H1 (cell line): ENCODE data around the gene KLF7. TPM values are rescaled to one million over a fixed set of nuclear protein-coding genes. Genes with fewer than 3 reads are reported as not detected.
A peak's percentile ranks its signal among the peaks of the same experiment; 100 is the strongest.

Source experiments
- CTCF ChIA-PET: fragments of 300-600 bp; sonication (Branson Sonifier 250); formaldehyde crosslinking; loops from one replicate; lab custom pipeline; 2021; ENCODE audit not compliant: partially characterized antibody; lab: Charles Lee
- POLR2A ChIA-PET: fragments of 300-600 bp; sonication (Branson Sonifier 250); formaldehyde crosslinking; loops from one replicate; lab custom pipeline; 2021; ENCODE audit warnings: inconsistent platforms; ENCODE audit not compliant: partially characterized antibody; lab: Charles Lee
- DNase-seq, 2 experiments: peaks; one replicate each; pipeline versions ENCODE4 v3.0.0 to v3.0.0-alpha.2; 2010 to 2022; ENCODE audit warnings: low spot score in 2 of 2, low read depth in 1 of 2, mixed read lengths in 1 of 2
- FAIRE-seq: peaks from 2 replicates; lab custom pipeline; 2011; peaks lifted over from hg19 to GRCh38; lab: Jason Lieb, UNC
- H2AFZ ChIP-seq: 2 replicates; pipeline ENCODE4 v1.8.1; 2012; ENCODE audit warnings: low read length, inconsistent platforms
- H2AK5ac ChIP-seq: 2 replicates; pipeline ENCODE4 v1.6.1; 2013; ENCODE audit warnings: low read depth, low read length
- H2BK120ac ChIP-seq: replicated peaks from 2 replicates; pipeline ENCODE3; 2013; ENCODE audit warnings: low read depth, low read length, inconsistent platforms
- H2BK12ac ChIP-seq: 2 replicates; pipeline ENCODE4 v1.6.1; 2013; ENCODE audit warnings: low read depth, low read length
- H2BK15ac ChIP-seq: 2 replicates; pipeline ENCODE4 v1.6.1; 2013; ENCODE audit warnings: low read length
- H2BK20ac ChIP-seq: 2 replicates; pipeline ENCODE4 v1.6.1; 2013; ENCODE audit warnings: low read length
- H2BK5ac ChIP-seq: 2 replicates; pipeline ENCODE4 v1.6.1; 2013; ENCODE audit warnings: low read depth, low read length
- H3K14ac ChIP-seq: 2 replicates; pipeline ENCODE4 v1.6.1; 2013; ENCODE audit warnings: inconsistent platforms; ENCODE audit not compliant: insufficient read length
- H3K18ac ChIP-seq: 2 replicates; pipeline ENCODE4 v1.6.1; 2013; ENCODE audit warnings: low read length; ENCODE audit errors: extremely low read depth
- H3K23ac ChIP-seq: 2 replicates; pipeline ENCODE4 v1.6.1; 2013; ENCODE audit warnings: inconsistent platforms; ENCODE audit not compliant: insufficient read length
- H3K23me2 ChIP-seq: 2 replicates; pipeline ENCODE4 v1.6.1; 2013; ENCODE audit warnings: low read depth, low read length
- H3K27ac ChIP-seq: 2 replicates; pipeline ENCODE4 v1.6.1; 2011; ENCODE audit warnings: low read depth, low read length, inconsistent platforms
- H3K27me3 ChIP-seq, 4 experiments: replicated peaks in 1 of 4; 1 replicate in 1 of 4; 2 replicates in 3 of 4; pipeline versions ENCODE4 v1.6.1 to v1.8.1; 2011 to 2013; ENCODE audit warnings: low read length in 3 of 4, mild to moderate bottlenecking in 3 of 4, inconsistent platforms in 2 of 4, mixed read lengths in 2 of 4, moderate library complexity in 1 of 4; ENCODE audit not compliant: control insufficient read depth in 3 of 4, insufficient read depth in 3 of 4; ENCODE audit errors: extremely low read depth in 1 of 4
- H3K36me3 ChIP-seq, 4 experiments: 2 replicates each; pipeline versions ENCODE4 v1.6.1 to v1.8.1; 2011 to 2013; ENCODE audit warnings: mild to moderate bottlenecking in 4 of 4, low read length in 3 of 4, moderate library complexity in 2 of 4, control low read depth in 1 of 4, inconsistent platforms in 1 of 4; ENCODE audit not compliant: insufficient read depth in 4 of 4, control insufficient read depth in 2 of 4
- H3K4ac ChIP-seq: replicated peaks from 2 replicates; pipeline ENCODE3; 2013; ENCODE audit warnings: low read length, low read depth, mixed read lengths, inconsistent platforms; ENCODE audit not compliant: insufficient read length
- H3K4me1 ChIP-seq, 4 experiments: replicated peaks in 1 of 4; 1 replicate in 1 of 4; 2 replicates in 3 of 4; pipeline versions ENCODE4 v1.6.1 to v1.8.1; 2011 to 2013; ENCODE audit warnings: low read length in 3 of 4, inconsistent platforms in 2 of 4, mixed read lengths in 1 of 4; ENCODE audit not compliant: insufficient read depth in 4 of 4, control insufficient read depth in 3 of 4
- H3K4me2 ChIP-seq, 2 experiments: 2 replicates each; pipeline versions ENCODE4 v1.6.1 to v1.8.1; 2011 to 2013; ENCODE audit warnings: low read depth in 2 of 2, low read length in 2 of 2, control low read depth in 1 of 2, inconsistent platforms in 1 of 2, mild to moderate bottlenecking in 1 of 2; ENCODE audit not compliant: insufficient read depth in 1 of 2
- H3K4me3 ChIP-seq, 4 experiments: fragments of 200-600, 300-600 bp in 1 of 4; sonication (generic), shearing (Covaris generic), sonication (Bioruptor Twin) in 1 of 4; 2 replicates each; pipeline versions ENCODE4 v1.5.1 to v1.8.1; 2011 to 2016; ENCODE audit warnings: low read length in 4 of 4, low read depth in 3 of 4, control low read depth in 2 of 4, inconsistent platforms in 2 of 4, mild to moderate bottlenecking in 2 of 4, mixed read lengths in 1 of 4, moderate library complexity in 1 of 4; ENCODE audit not compliant: insufficient read depth in 2 of 4; ENCODE audit errors: extremely low read depth in 1 of 4
- H3K56ac ChIP-seq: replicated peaks from 2 replicates; pipeline ENCODE3; 2013; ENCODE audit warnings: low read depth, mild to moderate bottlenecking, mixed read lengths, low read length, inconsistent platforms; ENCODE audit not compliant: insufficient read length
- H3K79me1 ChIP-seq: 2 replicates; pipeline ENCODE4 v1.6.1; 2013; ENCODE audit warnings: low read depth, low read length, control low read depth
- H3K79me2 ChIP-seq, 2 experiments: 2 replicates each; pipeline versions ENCODE4 v1.6.1 to v1.8.1; 2012 to 2013; ENCODE audit warnings: low read length in 2 of 2, mild to moderate bottlenecking in 2 of 2, inconsistent platforms in 1 of 2; ENCODE audit not compliant: insufficient read depth in 2 of 2, control insufficient read depth in 1 of 2
- H3K9ac ChIP-seq, 4 experiments: replicated peaks in 1 of 4; 1 replicate in 1 of 4; 2 replicates in 3 of 4; pipeline versions ENCODE4 v1.6.1 to v1.8.1; 2011 to 2013; ENCODE audit warnings: low read depth in 3 of 4, low read length in 3 of 4, control low read depth in 2 of 4, mild to moderate bottlenecking in 2 of 4, moderate library complexity in 2 of 4, inconsistent platforms in 1 of 4; ENCODE audit errors: extremely low read depth in 1 of 4
- H3K9me3 ChIP-seq, 2 experiments: 2 replicates each; pipeline versions ENCODE4 v1.6.1 to v1.8.1; 2012 to 2013; ENCODE audit warnings: mild to moderate bottlenecking in 2 of 2, moderate library complexity in 2 of 2, control low read depth in 1 of 2, inconsistent platforms in 1 of 2, low read depth in 1 of 2, low read length in 1 of 2, mixed read lengths in 1 of 2; ENCODE audit not compliant: insufficient read depth in 2 of 2
- H4K20me1 ChIP-seq, 2 experiments: replicated peaks in 1 of 2; 2 replicates each; pipeline versions ENCODE3 to v1.8.1; 2011 to 2013; ENCODE audit warnings: inconsistent platforms in 2 of 2, low read length in 2 of 2, mild to moderate bottlenecking in 1 of 2; ENCODE audit not compliant: insufficient read depth in 2 of 2, control insufficient read depth in 1 of 2
- H4K5ac ChIP-seq: 2 replicates; pipeline ENCODE4 v1.6.1; 2013; ENCODE audit warnings: low read length, low read depth, mixed read lengths, inconsistent platforms; ENCODE audit not compliant: insufficient read length
- H4K8ac ChIP-seq: 2 replicates; pipeline ENCODE4 v1.8.0; 2013; ENCODE audit warnings: mild to moderate bottlenecking, moderate library complexity, low read length, inconsistent platforms; ENCODE audit not compliant: insufficient read depth; ENCODE audit errors: extremely low read depth
- H4K91ac ChIP-seq: replicated peaks from 2 replicates; pipeline ENCODE3; 2013; ENCODE audit warnings: low read length, mixed read lengths, inconsistent platforms; ENCODE audit not compliant: insufficient read length
- CEBPB ChIP-seq: IDR thresholded peaks from 2 replicates; pipeline ENCODE4 v1.6.1; 2012; ENCODE audit warnings: low read depth, low read length
- CHD1 ChIP-seq: IDR thresholded peaks from 2 replicates; pipeline ENCODE4 v1.6.1; 2012; ENCODE audit warnings: low read depth, low read length, improper control_type of control experiment
- EGR1 ChIP-seq: IDR thresholded peaks from 2 replicates; pipeline ENCODE4 v1.6.1; 2011; ENCODE audit warnings: low read depth, low read length, borderline replicate concordance
- EZH2 ChIP-seq: fragments of 200-600 bp; sonication (generic); IDR thresholded peaks from 2 replicates; pipeline ENCODE4 v1.7.1; 2012; ENCODE audit warnings: low read depth, mild to moderate bottlenecking, moderate library complexity, low read length, inconsistent platforms; ENCODE audit not compliant: severe bottlenecking
- GTF2F1 ChIP-seq: IDR thresholded peaks from 2 replicates; pipeline ENCODE4 v1.6.1; 2012; ENCODE audit warnings: low read depth, low read length, improper control_type of control experiment, borderline replicate concordance
- HDAC2 ChIP-seq, 2 experiments: fragments of 300-600 bp in 1 of 2; sonication (generic) in 1 of 2; IDR thresholded peaks; 2 replicates each; pipeline ENCODE4 v1.6.1; 2011 to 2012; ENCODE audit warnings: low read depth in 2 of 2, low read length in 2 of 2, mild to moderate bottlenecking in 2 of 2, moderate library complexity in 2 of 2, borderline replicate concordance in 1 of 2, inconsistent platforms in 1 of 2
- HDAC6 ChIP-seq: IDR thresholded peaks from one replicate; pipeline ENCODE4 v1.7.1; 2012; ENCODE audit warnings: low read depth, mild to moderate bottlenecking, inconsistent platforms, low read length, moderate library complexity
- POLR2AphosphoS5 ChIP-seq: IDR thresholded peaks from 2 replicates; pipeline ENCODE4 v1.6.1; 2011; ENCODE audit warnings: low read depth, low read length
- SIN3A ChIP-seq, 2 experiments: IDR thresholded peaks in 1 of 2; conservative IDR thresholded peaks in 1 of 2; 2 replicates each; pipeline ENCODE4 v1.6.1; 2011 to 2012; ENCODE audit warnings: low read length in 2 of 2, improper control_type of control experiment in 1 of 2, low read depth in 1 of 2, mild to moderate bottlenecking in 1 of 2
- SIRT6 ChIP-seq: IDR thresholded peaks from one replicate; pipeline ENCODE4 v1.7.1; 2012; ENCODE audit warnings: low read length, inconsistent platforms
- SIX5 ChIP-seq: IDR thresholded peaks from 2 replicates; pipeline ENCODE4 v1.6.1; 2011; ENCODE audit warnings: mild to moderate bottlenecking, low read depth, low read length
- SP2 ChIP-seq: IDR thresholded peaks from 2 replicates; pipeline ENCODE4 v1.6.1; 2012; ENCODE audit warnings: mild to moderate bottlenecking, low read length, inconsistent platforms
- SRF ChIP-seq: IDR thresholded peaks from 2 replicates; pipeline ENCODE4 v1.6.1; 2011; ENCODE audit warnings: mild to moderate bottlenecking, low read depth, low read length, moderate library complexity
- TAF7 ChIP-seq: optimal IDR thresholded peaks from 2 replicates; pipeline ENCODE3; 2011; ENCODE audit warnings: low read depth, mild to moderate bottlenecking, inconsistent platforms, low read length, moderate library complexity, borderline replicate concordance
- WGBS, 2 experiments: shearing (Covaris generic) in 1 of 2; methylation state at CpG; one replicate each; pipeline versions ENCODE4 v1.1.6 to v1.1.7; 2013 to 2015; ENCODE audit warnings: low lambda C conversion rate in 2 of 2, mixed read lengths in 2 of 2, inconsistent platforms in 1 of 2, low coverage in 1 of 2, missing lambda C conversion rate in 1 of 2; ENCODE audit not compliant: insufficient replicate concordance in 2 of 2, insufficient coverage in 1 of 2, insufficient read length in 1 of 2; ENCODE audit errors: extremely low coverage in 1 of 2, missing lambda C conversion rate in 1 of 2; 5-methylcytosine and 5-hydroxymethylcytosine counted together
- polyA plus RNA-seq, 7 experiments: library from polyadenylated mRNA; depleted of rRNA in 3 of 7; stranded (reverse) in 5 of 7; unstranded in 2 of 7; fragments of >200 nt in 5 of 7; fragments of 200-250 nt in 2 of 7; gene quantifications; 1 replicate in 5 of 7; 2 replicates in 1 of 7; 4 replicates in 1 of 7; pipeline versions ENCODE4 v1.2.1 to v1.2.3, GENCODE V29; 2011 to 2013; ENCODE audit warnings: missing spikeins in 2 of 7, mixed read lengths in 2 of 7
- total RNA-seq: library from RNA; stranded (reverse); fragmentation: NEBNext Ultra II Directional; extraction: Animal tissue kit (Norgen Biotek cat#: 25700); gene quantifications from 2 replicates; pipeline ENCODE4 v1.2.1, GENCODE V29; 2021

Gene KLF7
- total and polyA plus RNA-seq, 2 of the 8 experiments (the other 6 are each of a cell fraction or from before 2014, with no cell fraction given) = 9.6 to 23.3 TPM

DNA sequence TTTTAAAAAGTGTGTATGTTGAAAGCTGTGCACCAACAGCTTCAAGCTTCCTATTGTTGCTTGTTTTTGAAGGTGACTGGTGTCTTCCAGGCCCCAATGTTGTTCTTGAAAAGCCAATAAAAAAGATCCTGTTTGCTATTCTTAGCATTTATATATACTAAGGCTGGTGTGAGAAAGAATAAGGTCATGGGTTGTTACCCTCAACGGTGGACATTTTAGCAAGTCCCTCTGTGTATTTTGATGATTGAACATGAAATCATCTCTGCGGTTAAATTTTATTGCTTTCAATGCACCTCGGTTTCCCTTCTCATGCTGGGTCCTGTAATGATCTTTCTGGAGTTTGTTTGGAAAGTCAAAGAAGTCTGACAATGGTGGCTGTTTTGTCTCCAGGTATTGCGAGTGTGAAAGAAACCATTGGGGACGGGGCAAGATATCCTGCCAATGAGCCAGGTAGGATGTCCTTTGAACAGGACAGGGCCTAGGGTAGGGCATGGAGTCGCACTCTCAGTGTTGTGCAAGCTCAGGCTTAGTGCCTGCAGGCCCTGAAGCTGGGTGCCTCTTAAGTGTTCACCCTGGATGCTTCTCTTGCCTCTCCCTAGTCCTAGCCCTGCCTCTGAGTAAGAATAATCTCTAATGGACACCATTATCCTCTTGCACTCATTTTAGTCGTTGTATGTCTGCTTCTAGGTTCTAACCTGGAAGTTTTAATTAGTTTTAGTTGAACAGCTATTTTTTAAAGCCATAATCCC, 16.0 kb upstream of the KLF7 start:
- H3K9ac ChIP-seq = no peak overlapping the region
- H3K56ac ChIP-seq = no peak overlapping the region
- H2BK5ac ChIP-seq = no peak overlapping the region
- H2BK15ac ChIP-seq = no peak overlapping the region
- no peak overlapping the region for H3K4me3 ChIP-seq
- no peak for DNase-seq
- 78% methylated on average over 7 of the region's 7 CpGs; no CpG with 5 or more reads in 1 of the 2 experiments for WGBS, 2 experiments
- no peak overlapping the region for H3K23ac ChIP-seq
- POLR2A ChIA-PET = no interaction called here
- H3K14ac ChIP-seq = no peak overlapping the region
- H2AK5ac ChIP-seq = no peak overlapping the region
- no peak overlapping the region for H2BK120ac ChIP-seq
- H3K18ac ChIP-seq = no peak overlapping the region
- H4K5ac ChIP-seq = no peak overlapping the region
- peak overlapping the region; percentile 36; the same call in 1 of the 2 replicates for H2BK20ac ChIP-seq
- no peak overlapping the region for H4K8ac ChIP-seq
- H3K27ac ChIP-seq = no peak overlapping the region
- no peaks in the 10 kb centered on the region for H3K4me1 ChIP-seq
- FAIRE-seq = no peak
- H4K20me1 ChIP-seq = no peaks in the 10 kb centered on the region
- no peaks in the 10 kb centered on the region for H3K79me2 ChIP-seq
- H3K4me2 ChIP-seq = no peak overlapping the region
- no peak overlapping the region for H2AFZ ChIP-seq
- no peaks in the 10 kb centered on the region for H3K27me3 ChIP-seq
- no peaks in the 10 kb centered on the region for H3K23me2 ChIP-seq
- H3K9me3 ChIP-seq = no peaks in the 10 kb centered on the region
- CTCF ChIA-PET = interaction anchor here (0.6 kb wide), 1 partner anchor 83 kb away, joined by 3 read pairs; no protein-coding TSS in a partner anchor
- no peaks in the 10 kb centered on the region for H3K36me3 ChIP-seq
- H3K4ac ChIP-seq = no peak overlapping the region
- no peaks in the 10 kb centered on the region for H3K79me1 ChIP-seq
- H2BK12ac ChIP-seq = no peak overlapping the region
- H4K91ac ChIP-seq = no peak overlapping the region
- TF ChIP-seq SIN3A (conservative IDR thresholded peaks at IDR 0.05 in 1 of 2, IDR thresholded peaks at IDR 0.05 in 1 of 2; ENCODE audit: low read depth in 1 of 2, low read length in 2 of 2) (no peak), GTF2F1 (no peak), TAF7 (no peak), SRF (no peak), EGR1 (no peak), SIRT6 (no peak), HDAC6 (no peak), CEBPB (no peak), POLR2AphosphoS5 (no peak), SP2 (no peak), EZH2 (no peak), SIX5 (no peak), HDAC2 (IDR thresholded peaks at IDR 0.05; ENCODE audit: borderline replicate concordance in 1 of 2, low read depth in 2 of 2, low read length in 2 of 2) (no peak), CHD1 (no peak)
